HG03159 (cell line): ENCODE data around the gene GFRA3.
"Not testable (repeated sequence)": the region's sequence is repeated elsewhere in the genome, so short reads cannot be mapped to it uniquely, and the experiment has no call there.

Experiments used
- ATAC-seq: cut with Tn5 transposase; IDR thresholded peaks from one replicate; pipeline ENCODE4 v1.9.1; 2021; ENCODE audit warnings: mild to moderate bottlenecking, moderate library complexity; ENCODE audit not compliant: unreplicated experiment

GFRA3 gene

GRCh38 chr5:138247800-138248199, 26.6 kb downstream of the GFRA3 start:
- not testable (repeated sequence) for ATAC-seq

DNA sequence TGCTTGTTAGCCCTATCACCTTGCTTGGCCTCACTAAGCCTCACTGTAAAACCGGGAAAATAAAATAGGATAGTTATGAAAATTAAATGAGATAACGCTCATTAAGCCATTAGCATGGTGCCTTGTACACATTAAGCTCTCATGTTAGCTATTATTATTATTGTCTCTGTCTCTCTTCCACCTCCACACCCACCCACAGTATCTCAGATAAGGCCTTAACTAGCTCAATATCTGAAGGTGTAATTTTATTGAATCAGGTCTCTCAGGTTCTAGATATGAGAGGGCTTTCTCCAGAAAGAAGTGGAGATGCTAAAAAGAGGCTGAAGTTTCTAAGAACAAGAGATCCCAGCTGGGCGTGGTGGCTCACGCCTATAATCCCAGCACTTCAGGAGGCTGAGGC, 27.6 kb downstream of the GFRA3 start:
- ATAC-seq, result no peak

DNA sequence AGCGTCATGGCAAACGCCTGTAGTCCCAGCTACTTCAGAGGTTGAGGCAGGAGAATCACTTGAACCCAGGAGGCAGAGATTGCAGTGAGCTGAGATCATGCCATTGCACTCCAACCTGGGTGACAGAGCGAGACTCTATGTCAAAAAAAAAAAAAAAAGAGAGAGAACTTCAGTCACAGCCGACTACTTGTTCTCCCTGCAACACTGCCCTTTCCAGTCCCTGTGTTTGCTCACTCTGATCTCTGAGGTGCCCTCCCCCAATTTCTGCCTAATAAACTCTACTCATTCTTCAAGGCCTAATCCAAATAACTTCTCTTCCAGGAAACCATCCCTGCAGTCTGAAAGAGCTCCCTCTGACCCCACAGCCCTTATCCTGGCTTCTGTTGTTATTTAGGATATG, 28.1 kb downstream of the GFRA3 start:
- ATAC-seq, result no peak

DNA sequence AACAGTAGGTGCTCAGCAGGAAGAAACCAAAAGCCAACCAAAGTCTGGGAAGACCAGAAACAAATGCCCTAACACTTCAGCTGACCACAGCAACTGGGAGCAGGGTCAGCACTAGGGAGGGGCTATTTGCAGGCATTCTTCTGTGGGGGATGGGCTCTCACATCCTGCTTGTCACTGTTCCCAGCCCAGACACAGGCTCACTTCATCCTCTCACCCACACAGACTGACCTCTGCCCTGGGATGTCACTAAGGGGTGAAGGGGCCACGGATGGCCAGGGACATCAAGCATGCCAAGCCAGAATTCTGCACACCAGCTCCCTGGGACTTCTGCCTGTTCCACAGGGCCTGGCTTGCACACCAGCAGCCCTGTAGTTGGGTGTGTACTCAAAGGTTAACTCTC, 28.7 kb downstream of the GFRA3 start:
- no peak for ATAC-seq

- no peak for ATAC-seq
Observed at GRCh38 chr5:138243794-138244193, 30.6 kb downstream of the GFRA3 start.

DNA sequence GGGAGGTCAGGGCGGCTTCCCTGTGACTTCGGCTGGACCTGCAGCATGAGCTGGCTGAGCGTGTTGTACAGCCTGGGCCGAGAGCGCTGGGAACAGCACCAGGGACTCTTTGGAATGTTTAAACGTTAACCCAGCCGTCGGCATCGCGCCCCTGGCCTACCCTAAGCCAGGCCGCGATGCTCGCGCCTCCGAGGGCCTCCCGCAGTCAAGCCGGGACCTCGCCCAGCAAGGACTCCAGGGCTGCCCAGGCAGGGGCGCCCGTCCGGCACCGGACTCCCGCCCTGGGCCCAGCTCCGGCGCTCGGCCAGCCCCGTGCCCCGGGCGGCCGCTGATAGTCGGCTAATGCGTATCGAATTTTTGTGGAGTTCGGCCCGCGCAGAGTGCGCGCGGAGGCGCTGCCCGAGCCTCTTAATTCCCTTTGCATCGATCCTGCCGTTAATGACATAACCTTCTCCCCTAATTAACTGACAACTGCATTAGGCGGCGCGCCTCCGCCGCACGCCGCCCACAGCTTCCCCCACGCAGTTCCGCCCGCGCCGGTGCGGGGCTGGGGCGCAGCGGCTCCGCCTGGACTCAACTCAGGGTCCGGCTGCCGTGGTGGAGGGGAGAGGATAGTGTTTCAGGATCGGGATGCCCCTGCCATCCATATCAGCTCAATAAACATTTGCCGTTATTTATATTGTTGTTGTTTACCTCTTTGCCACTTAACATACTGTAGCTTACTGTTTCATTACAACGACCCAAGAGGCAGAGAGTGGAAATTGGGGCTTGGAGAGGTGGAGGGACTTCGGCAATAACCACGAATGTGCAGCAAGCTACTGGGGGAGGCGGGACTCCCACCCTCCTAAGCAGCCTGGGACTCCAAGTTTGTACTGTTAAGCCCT, 32.5 kb downstream of the GFRA3 start:
- no peak for ATAC-seq

- ATAC-seq, result no peak
Observed at GRCh38 chr5:138240650-138241385, 33.6 kb downstream of the GFRA3 start.

GRCh38 chr5:138238034-138238433, 36.4 kb downstream of the GFRA3 start:
- no peak for ATAC-seq

- no peak for ATAC-seq
Observed at GRCh38 chr5:138234651-138235050, 39.8 kb downstream of the GFRA3 start.

GRCh38 chr5:138233280-138233679, 41.1 kb downstream of the GFRA3 start:
- no peak for ATAC-seq

- no peak for ATAC-seq
Observed at GRCh38 chr5:138230981-138231589, 43.3 kb downstream of the GFRA3 start.

GRCh38 chr5:138230261-138230660, 44.2 kb downstream of the GFRA3 start:
- ATAC-seq, result no peak

- ATAC-seq, result no peak
Observed at GRCh38 chr5:138229387-138229786, 45.0 kb downstream of the GFRA3 start.

- no peak for ATAC-seq
Observed at GRCh38 chr5:138226910-138227309, 47.5 kb downstream of the GFRA3 start.

GRCh38 chr5:138224712-138225111, 49.7 kb downstream of the GFRA3 start:
- no peak for ATAC-seq

DNA sequence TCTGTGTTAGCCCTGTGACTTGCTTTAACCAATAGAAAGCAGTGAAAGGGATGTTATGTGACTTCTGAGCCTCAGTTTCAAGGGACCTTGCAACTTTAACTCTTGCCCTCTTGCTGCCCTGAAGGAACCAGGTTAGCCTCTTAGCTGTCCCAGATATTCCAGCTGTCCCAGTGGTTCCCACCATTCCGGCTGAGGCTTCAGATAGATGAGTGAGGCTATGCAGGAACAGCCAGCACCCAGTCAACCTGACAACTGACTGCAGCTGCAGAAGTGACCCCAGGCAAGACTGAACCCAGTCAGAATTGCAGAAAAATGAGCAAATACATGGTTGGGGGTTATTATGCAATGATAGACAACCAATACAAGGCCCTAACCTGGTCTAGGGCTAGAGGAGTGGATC, 50.9 kb downstream of the GFRA3 start:
- ATAC-seq, result no peak

- ATAC-seq, result no peak
Observed at GRCh38 chr5:138216799-138217198, 57.6 kb downstream of the GFRA3 start.

- peak; percentile 97 for ATAC-seq
Observed at GRCh38 chr5:138213161-138214029, 61.0 kb downstream of the GFRA3 start, which contains the start of gene CDC23. TSS of gene CDC23 (minus strand) at chr5:138213323. CDS start at chr5:138213312, 11 bp downstream.

- peak; percentile 34 for ATAC-seq
Observed at GRCh38 chr5:138212828-138213160, 61.6 kb downstream of the GFRA3 start.

GRCh38 chr5:138210985-138211384, 63.4 kb downstream of the GFRA3 start:
- no peak for ATAC-seq
